Activated CD8-positive, alpha-beta T cell treated with anti-CD3 and anti-CD28 coated beads, Interleukin-2, amount 10 ng/mL, durations not matched to agents 7 days and 5 days (primary cell): ENCODE results near the gene USPL1. TPM values are rescaled to one million over a fixed set of nuclear protein-coding genes. Genes with fewer than 3 reads are reported as not detected.
"Not testable (repeated sequence)": the region's sequence is repeated elsewhere in the genome, so short reads cannot be mapped to it uniquely, and the experiment has no call there.

ENCODE experiments used
- ATAC-seq: fragments of 150-1000 bp; cut with Tn5 transposase; one replicate; pipeline ENCODE4 v1.10.0; 2021; ENCODE audit warnings: moderate library complexity
- CTCF ChIA-PET: fragments of 350-600 bp; sonication (Branson Sonifier 250); formaldehyde crosslinking; loops from one replicate; lab custom pipeline; 2021; ENCODE audit warnings: antibody characterized with exemption; lab: Charles Lee
- POLR2A ChIA-PET: fragments of 350-600 bp; sonication (Branson Sonifier 250); formaldehyde crosslinking; loops from one replicate; lab custom pipeline; 2021; ENCODE audit warnings: antibody characterized with exemption; lab: Charles Lee
- DNase-seq: peaks from one replicate; pipeline ENCODE4 v3.0.0-alpha.2; 2020
- H3K27ac Mint-ChIP-seq: one replicate; pipeline ENCODE4 v1.8.0; 2021; ENCODE audit warnings: mild to moderate bottlenecking, mixed read lengths
- H3K27me3 Mint-ChIP-seq: one replicate; pipeline ENCODE4 v1.8.0; 2021; ENCODE audit warnings: low read depth, mixed read lengths
- H3K36me3 Mint-ChIP-seq: one replicate; pipeline ENCODE4 v1.8.0; 2021; ENCODE audit warnings: low read depth, mixed read lengths
- H3K4me1 Mint-ChIP-seq: one replicate; pipeline ENCODE4 v1.8.0; 2021; ENCODE audit warnings: low read depth, mixed read lengths
- H3K4me3 Mint-ChIP-seq: one replicate; pipeline ENCODE4 v1.8.0; 2021; ENCODE audit warnings: mild to moderate bottlenecking, mixed read lengths
- H3K9me3 Mint-ChIP-seq: one replicate; pipeline ENCODE4 v1.8.0; 2022; ENCODE audit warnings: mixed read lengths; ENCODE audit not compliant: insufficient read depth
- total RNA-seq, 2 experiments: library from RNA; stranded (reverse); gene quantifications; one replicate each; pipeline ENCODE4 v1.2.3, GENCODE V29; 2021

The USPL1 gene
- total RNA-seq, 2 experiments from 2014 or later = 14.8 to 16.7 TPM

DNA sequence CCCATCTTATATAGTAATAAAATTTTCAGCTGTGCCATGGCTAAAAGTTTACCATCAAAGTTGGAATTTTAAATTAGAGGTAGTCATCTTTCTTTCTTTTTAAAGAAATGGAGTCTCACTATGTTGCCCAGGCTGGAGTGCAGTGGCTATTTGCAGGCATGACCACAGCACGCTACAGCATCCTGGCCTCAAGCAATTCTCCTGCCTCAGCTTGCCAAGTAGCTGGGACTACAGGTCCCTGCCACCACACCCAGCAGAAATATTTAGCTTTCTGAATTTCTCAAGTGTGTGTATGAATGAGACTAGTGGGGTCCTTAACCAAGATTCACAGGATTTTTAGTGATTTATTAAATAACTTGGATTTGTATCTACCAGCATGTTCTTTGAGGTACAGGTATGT, 30.5 kb upstream of the USPL1 start:
- ATAC-seq (no peak), DNase-seq (no peak)
- no peaks in the 10 kb centered on the region for H3K9me3 Mint-ChIP-seq
- no peaks in the 10 kb centered on the region for H3K36me3 Mint-ChIP-seq
- ChIA-PET POLR2A (no interaction called here), CTCF (no interaction called here)
- no peak overlapping the region for H3K27ac Mint-ChIP-seq
- peaks cover 15% of the 10 kb centered on the region for H3K27me3 Mint-ChIP-seq
- no peak overlapping the region for H3K4me3 Mint-ChIP-seq
- H3K4me1 Mint-ChIP-seq = no peaks in the 10 kb centered on the region

DNA sequence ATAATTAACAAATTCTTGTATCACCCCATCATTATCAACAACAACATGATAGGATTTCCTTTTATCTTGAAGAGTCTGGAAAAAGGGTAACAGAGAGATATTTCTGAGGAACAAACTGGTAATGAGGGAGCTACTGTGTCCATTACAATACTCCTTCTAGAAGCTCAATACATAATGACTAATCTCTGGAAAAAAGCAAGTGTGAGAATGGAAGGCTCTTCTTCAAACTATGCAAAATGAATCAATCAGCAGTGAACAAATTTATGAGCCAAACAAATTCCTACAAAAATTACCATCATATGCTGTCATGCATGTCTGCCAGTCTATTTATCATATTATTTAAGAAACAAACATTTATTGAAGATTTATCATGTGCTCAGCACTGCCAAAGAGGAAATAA, 30.0 kb upstream of the USPL1 start:
- Mint-ChIP-seq H3K4me3 (no peak overlapping the region), H3K27ac (no peak overlapping the region), H3K9me3 (no peaks in the 10 kb centered on the region), H3K36me3 (no peaks in the 10 kb centered on the region), H3K27me3 (peaks cover 13% of the 10 kb centered on the region), H3K4me1 (no peaks in the 10 kb centered on the region)
- ChIA-PET CTCF (no interaction called here), POLR2A (no interaction called here)
- DNase-seq = no peak
- ATAC-seq = no peak

DNA sequence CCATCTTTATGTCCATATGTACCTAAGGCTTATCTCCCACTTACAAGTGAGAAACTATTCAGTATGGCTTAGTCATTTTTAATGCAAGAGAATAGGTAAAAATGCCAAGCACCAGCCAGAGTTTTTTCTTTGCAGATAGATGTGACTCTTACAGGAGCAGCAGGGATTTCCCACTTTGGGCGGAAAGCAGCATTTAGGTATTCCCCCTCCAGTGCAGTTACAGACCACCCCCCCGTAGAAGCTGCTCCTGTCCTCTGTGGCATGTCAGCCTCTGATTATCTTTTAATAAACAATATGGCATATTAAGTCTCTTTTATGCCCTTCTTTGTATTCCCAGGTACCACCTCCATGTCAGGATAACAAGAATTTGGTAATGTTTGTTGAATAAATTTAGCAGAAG, 24.7 kb upstream of the USPL1 start:
- peaks cover 2% of the 10 kb centered on the region for H3K36me3 Mint-ChIP-seq
- POLR2A ChIA-PET = no interaction called here
- H3K4me3 Mint-ChIP-seq = no peak overlapping the region
- no peaks in the 10 kb centered on the region for H3K9me3 Mint-ChIP-seq
- H3K4me1 Mint-ChIP-seq = peaks cover 12% of the 10 kb centered on the region
- CTCF ChIA-PET = no interaction called here
- DNase-seq (no peak), ATAC-seq (no peak)
- peaks cover 6% of the 10 kb centered on the region for H3K27me3 Mint-ChIP-seq
- no peak overlapping the region for H3K27ac Mint-ChIP-seq

DNA sequence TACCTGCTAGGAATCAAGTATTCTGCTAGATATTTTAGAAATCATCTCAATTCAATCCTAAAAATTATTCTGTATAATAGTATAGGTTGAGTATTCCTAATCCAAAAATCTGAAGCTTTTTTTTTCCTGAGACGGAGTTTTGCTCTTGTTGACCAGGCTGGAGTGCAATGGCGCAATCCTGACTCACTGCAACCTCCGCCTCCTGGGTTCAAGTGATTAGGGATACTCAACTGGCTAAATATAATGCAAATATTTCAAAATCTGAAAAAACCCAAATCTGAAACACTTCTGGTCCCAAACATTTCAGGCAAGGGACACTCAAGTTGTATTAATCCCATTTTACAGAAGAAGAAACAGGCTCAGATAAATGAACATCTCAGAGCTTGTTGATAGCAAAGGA, 17.2 kb upstream of the USPL1 start:
- no peak for ATAC-seq
- no peak for DNase-seq

DNA sequence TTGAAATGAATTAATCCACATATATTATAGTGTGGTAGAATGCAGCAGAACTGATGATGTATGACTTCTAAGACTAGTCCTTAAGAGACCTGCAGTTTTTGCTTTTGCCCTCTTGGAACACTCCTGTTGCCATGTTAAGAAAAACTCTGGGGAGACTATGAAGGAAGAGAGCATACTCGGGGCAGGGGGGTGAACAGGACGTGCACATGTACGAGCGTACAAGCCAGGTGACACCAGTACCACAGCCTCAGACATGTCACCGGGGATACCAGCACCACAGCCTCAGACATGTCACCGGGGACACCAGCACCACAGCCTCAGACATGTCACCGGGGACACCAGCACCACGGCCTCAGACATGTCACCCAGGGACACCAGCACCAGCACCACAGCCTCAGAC, 15.9 kb upstream of the USPL1 start:
- no peak for ATAC-seq
- no peaks in the 10 kb centered on the region for H3K9me3 Mint-ChIP-seq
- H3K27ac Mint-ChIP-seq = no peak overlapping the region
- H3K36me3 Mint-ChIP-seq = no peaks in the 10 kb centered on the region
- no peaks in the 10 kb centered on the region for H3K4me1 Mint-ChIP-seq
- H3K27me3 Mint-ChIP-seq = peaks cover 13% of the 10 kb centered on the region
- CTCF ChIA-PET = no interaction called here
- H3K4me3 Mint-ChIP-seq = no peak overlapping the region
- no peak for DNase-seq
- POLR2A ChIA-PET = no interaction called here

More for the DNA sequence above, 17.2 kb upstream of the USPL1 start:
- Mint-ChIP-seq H3K9me3 (no peaks in the 10 kb centered on the region), H3K27ac (no peak overlapping the region), H3K36me3 (no peaks in the 10 kb centered on the region), H3K4me1 (peaks cover 3% of the 10 kb centered on the region), H3K27me3 (peaks cover 13% of the 10 kb centered on the region), H3K4me3 (no peak overlapping the region)
- POLR2A ChIA-PET = no interaction called here
- CTCF ChIA-PET = interaction anchor here (1.0 kb wide), 1 partner anchor 19 kb away, joined by 3 read pairs; no protein-coding TSS in a partner anchor

DNA sequence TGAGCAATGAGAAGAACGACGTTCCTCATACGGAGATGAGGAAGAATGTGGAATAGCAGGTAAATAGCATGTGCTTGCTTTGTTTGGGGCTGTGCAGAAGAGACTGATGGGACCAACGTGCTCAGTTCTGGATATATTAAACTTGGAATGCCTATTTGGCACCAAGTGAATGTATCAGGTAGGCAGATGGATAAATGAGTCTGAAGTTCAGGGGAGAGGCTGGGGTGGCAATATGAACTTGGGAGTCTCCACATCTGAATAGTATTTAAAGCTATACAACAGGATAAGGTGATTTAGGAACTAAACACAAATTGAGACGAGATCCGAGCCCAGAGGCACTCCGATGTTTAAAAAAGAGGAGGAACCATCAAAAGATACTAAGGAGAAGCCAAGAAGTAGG, 12.7 kb upstream of the USPL1 start:
- ChIA-PET POLR2A (interaction anchor here (1.1 kb wide), 1 partner anchor 13 kb away, joined by 3 read pairs; no protein-coding TSS in a partner anchor), CTCF (interaction anchor here (1.8 to 2.1 kb wide), 2 partner anchors 24 to 473 kb away, joined by 6 to 9 read pairs; no protein-coding TSS in a partner anchor)
- peaks cover 13% of the 10 kb centered on the region for H3K27me3 Mint-ChIP-seq
- H3K27ac Mint-ChIP-seq = no peak overlapping the region
- H3K4me1 Mint-ChIP-seq = peaks cover 25% of the 10 kb centered on the region
- no peaks in the 10 kb centered on the region for H3K9me3 Mint-ChIP-seq
- DNase-seq (no peak), ATAC-seq (no peak)
- H3K4me3 Mint-ChIP-seq = no peak overlapping the region
- peaks cover 6% of the 10 kb centered on the region for H3K36me3 Mint-ChIP-seq

DNA sequence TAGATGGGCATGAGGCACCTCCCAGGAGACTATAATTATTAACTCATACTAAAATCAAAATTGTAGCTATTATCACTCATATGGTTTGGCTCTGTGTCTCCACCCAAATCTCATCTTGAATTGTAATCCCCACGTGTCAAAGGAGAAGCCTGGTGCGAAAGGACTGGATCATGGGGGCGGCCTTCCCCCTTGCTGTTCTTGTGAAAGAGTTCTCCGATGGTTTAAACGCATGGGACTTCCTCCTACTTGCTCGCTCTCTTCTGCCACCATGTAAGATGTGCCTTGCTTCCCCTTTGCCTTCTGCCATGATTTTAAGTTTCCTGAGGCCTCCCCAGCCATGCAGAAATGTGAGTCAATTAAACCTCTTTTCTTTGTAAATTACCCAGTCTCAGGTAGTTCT, 10.5 kb upstream of the USPL1 start:
- ChIA-PET POLR2A (interaction anchor here (0.5 to 3.4 kb wide), 2 partner anchors 10 to 21 kb away, joined by 4 to 20 read pairs; partner anchors contain the start of gene USPL1), CTCF (interaction anchor here (0.7 to 2.1 kb wide), 3 partner anchors 9 to 475 kb away, joined by 3 to 6 read pairs (median 6); no protein-coding TSS in a partner anchor)
- H3K4me3 Mint-ChIP-seq, H3K36me3 Mint-ChIP-seq, H3K27ac Mint-ChIP-seq, ATAC-seq, H3K9me3 Mint-ChIP-seq, DNase-seq: not testable (repeated sequence)
- peaks cover 13% of the 10 kb centered on the region for H3K27me3 Mint-ChIP-seq
- peaks cover 25% of the 10 kb centered on the region for H3K4me1 Mint-ChIP-seq

DNA sequence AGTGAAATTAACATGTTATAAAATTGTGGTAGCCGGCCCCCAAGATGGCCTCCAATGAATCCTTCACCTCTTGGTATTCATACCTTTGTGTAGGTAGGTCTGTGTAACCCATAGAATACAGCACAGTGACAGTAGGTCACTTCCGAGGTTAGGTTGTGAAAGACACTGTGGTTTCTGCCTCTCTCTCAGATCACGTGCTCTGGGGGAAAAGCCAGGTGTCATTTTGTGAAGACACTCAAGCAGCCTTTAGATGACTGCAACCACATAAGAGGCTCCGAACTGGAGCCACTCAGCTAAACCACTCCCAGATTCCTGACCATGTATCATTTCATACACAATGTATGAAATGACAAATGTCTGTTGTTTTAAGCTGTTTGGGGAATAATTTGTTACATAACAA, 9.8 kb upstream of the USPL1 start:
- peaks cover 7% of the 10 kb centered on the region for H3K36me3 Mint-ChIP-seq
- no peak overlapping the region for H3K4me3 Mint-ChIP-seq
- ATAC-seq (peak; percentile 97), DNase-seq (peak; percentile 82)
- peaks cover 11% of the 10 kb centered on the region for H3K27me3 Mint-ChIP-seq
- ChIA-PET POLR2A (interaction anchor here (3.4 kb wide), 1 partner anchor 10 kb away, joined by 20 read pairs; the partner anchor contains the start of gene USPL1), CTCF (interaction anchor here (0.7 to 2.6 kb wide), 6 partner anchors 8 to 475 kb away, joined by 3 to 10 read pairs (median 3); partner anchors contain the start of gene USPL1)
- peaks cover 25% of the 10 kb centered on the region for H3K4me1 Mint-ChIP-seq
- H3K27ac Mint-ChIP-seq = no peak overlapping the region
- no peaks in the 10 kb centered on the region for H3K9me3 Mint-ChIP-seq

DNA sequence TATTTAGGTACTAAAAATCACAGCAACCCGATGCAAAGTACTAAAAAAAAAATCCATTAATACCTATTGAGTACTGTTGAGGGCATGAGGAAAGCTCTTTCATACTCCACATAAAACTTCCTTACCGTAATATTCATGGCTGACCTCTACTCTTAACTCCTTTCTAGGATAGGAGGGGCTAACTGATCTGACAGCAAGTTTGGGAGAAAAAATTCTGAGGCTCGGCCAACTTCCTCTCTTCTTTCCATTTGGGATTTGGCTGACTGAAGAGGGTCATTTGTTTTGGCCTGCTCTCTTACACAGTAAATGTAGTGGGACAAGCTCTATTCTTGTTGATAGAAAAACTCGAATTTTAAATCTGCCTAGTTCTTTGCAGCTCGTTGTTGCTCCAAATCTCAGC, 9.4 kb upstream of the USPL1 start:
- CTCF ChIA-PET = interaction anchor here (1.1 to 2.6 kb wide), 5 partner anchors 10 to 476 kb away, joined by 3 to 10 read pairs (median 3); partner anchors contain the start of gene USPL1
- Mint-ChIP-seq H3K9me3 (no peaks in the 10 kb centered on the region), H3K4me1 (peaks cover 25% of the 10 kb centered on the region), H3K36me3 (peaks cover 7% of the 10 kb centered on the region), H3K27me3 (peaks cover 11% of the 10 kb centered on the region), H3K4me3 (no peak overlapping the region), H3K27ac (no peak overlapping the region)
- ATAC-seq (peak; percentile 10), DNase-seq (no peak)
- POLR2A ChIA-PET = interaction anchor here (3.4 kb wide), 1 partner anchor 9 kb away, joined by 20 read pairs; the partner anchor contains the start of gene USPL1

DNA sequence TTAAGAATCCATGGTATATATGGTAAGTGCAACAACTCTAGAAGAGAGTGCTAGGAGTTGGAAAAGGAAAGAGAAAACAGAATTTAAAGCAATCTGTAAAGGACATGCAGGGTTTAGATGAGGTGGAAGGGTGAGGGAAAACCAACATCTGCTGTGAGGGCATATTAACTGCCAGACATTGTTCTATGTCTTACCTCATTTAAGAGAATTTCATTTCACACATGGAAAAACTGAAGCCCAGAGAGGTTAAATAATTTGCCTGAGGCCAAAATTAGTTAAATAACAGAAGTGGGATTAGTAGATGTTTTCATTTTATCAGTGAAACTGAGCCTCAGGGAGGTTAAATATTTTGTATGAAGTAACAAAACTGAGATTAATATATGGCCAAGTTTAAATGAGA, 7.4 kb upstream of the USPL1 start:
- Mint-ChIP-seq H3K27ac (no peak overlapping the region), H3K36me3 (peaks cover 12% of the 10 kb centered on the region), H3K4me1 (peaks cover 34% of the 10 kb centered on the region), H3K4me3 (no peak overlapping the region), H3K27me3 (peaks cover 2% of the 10 kb centered on the region), H3K9me3 (no peaks in the 10 kb centered on the region)
- POLR2A ChIA-PET = interaction anchor here (1.2 kb wide), 1 partner anchor 144 kb away, joined by 4 read pairs; the partner anchor contains the start of gene HMGB1
- CTCF ChIA-PET = interaction anchor here (0.7 kb wide), 1 partner anchor 15 kb away, joined by 3 read pairs; no protein-coding TSS in a partner anchor
- DNase-seq = no peak
- ATAC-seq = no peak

DNA sequence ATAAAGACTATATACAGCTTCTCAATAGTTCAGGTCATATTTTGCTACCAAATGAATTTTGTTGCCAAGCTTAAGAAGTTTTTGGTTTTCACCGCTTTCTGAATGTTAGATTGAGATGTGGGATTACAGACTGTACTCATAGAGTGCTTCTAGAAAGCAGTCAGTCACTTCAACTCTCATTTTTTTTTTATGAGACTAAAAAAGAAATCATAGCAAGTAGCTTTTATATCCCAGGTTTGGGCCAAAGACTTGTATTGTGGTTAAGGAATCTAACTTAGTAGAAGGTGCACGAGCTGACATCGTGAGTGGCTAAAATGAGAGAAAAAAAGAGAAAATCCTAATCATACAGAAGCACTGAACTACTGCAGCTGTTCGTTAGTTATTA, 2.2 kb upstream of the USPL1 start:
- no peak for DNase-seq
- POLR2A ChIA-PET = interaction anchor here (0.6 to 4.0 kb wide), 6 partner anchors 38 to 679 kb away, joined by 3 to 57 read pairs (median 8); partner anchors contain the start of gene HMGB1

More for the DNA sequence above, 2.2 kb upstream of the USPL1 start:
- H3K4me1 Mint-ChIP-seq = peaks cover 24% of the 10 kb centered on the region
- no peak overlapping the region for H3K4me3 Mint-ChIP-seq
- ATAC-seq = no peak
- CTCF ChIA-PET = interaction anchor here (0.6 to 2.4 kb wide), 12 partner anchors 8 to 1019 kb away, joined by 3 to 8 read pairs (median 4); partner anchors contain the start of gene HMGB1
- no peak overlapping the region for H3K27ac Mint-ChIP-seq
- peaks cover 7% of the 10 kb centered on the region for H3K36me3 Mint-ChIP-seq
- H3K27me3 Mint-ChIP-seq = no peaks in the 10 kb centered on the region
- no peaks in the 10 kb centered on the region for H3K9me3 Mint-ChIP-seq
